SK-N-SH treated with all-trans-retinoic acid at 6 μM for 48 hours (cell line): ENCODE data around the gene FARP1.
A peak's percentile ranks its signal among the peaks of the same experiment; 100 is the strongest.

Experiments
- ATAC-seq: fragments of 200-7000 bp; cut with Tn5 transposase; 3 replicates; pipeline ENCODE4 v1.9.1; 2020; ENCODE audit warnings: mild to moderate bottlenecking, moderate library complexity
- ARNTL ChIP-seq: fragments of 450-650 bp; formaldehyde crosslinking; IDR thresholded peaks from 2 replicates; pipeline ENCODE4 v1.5.0; 2020; ENCODE audit warnings: low read depth, mild to moderate bottlenecking, moderate library complexity, borderline replicate concordance
- BACH2 ChIP-seq: fragments of 250-450 bp; sonication (Bioruptor Pico); IDR thresholded peaks from 2 replicates; pipeline ENCODE4 v1.9.0; 2021; ENCODE audit warnings: mild to moderate bottlenecking, borderline replicate concordance
- CREB5 ChIP-seq: fragments of 250-450 bp; sonication (Bioruptor Pico); IDR thresholded peaks from 2 replicates; pipeline ENCODE4 v1.5.1; 2020; ENCODE audit warnings: low read depth, mild to moderate bottlenecking, moderate library complexity
- CSDC2 ChIP-seq: fragments of 250-450 bp; sonication (Bioruptor Pico); IDR thresholded peaks from 2 replicates; pipeline ENCODE4 v1.5.0; 2020; ENCODE audit warnings: mild to moderate bottlenecking, moderate library complexity
- CSRNP3 ChIP-seq: fragments of 250-450 bp; sonication (Bioruptor Pico); IDR thresholded peaks from 2 replicates; pipeline ENCODE4 v1.5.1; 2021; ENCODE audit warnings: mild to moderate bottlenecking, moderate library complexity
- ESRRG ChIP-seq: fragments of 250-450 bp; sonication (Bioruptor Pico); IDR thresholded peaks from 2 replicates; pipeline ENCODE4 v1.6.1; 2021; ENCODE audit warnings: mild to moderate bottlenecking
- GLIS3 ChIP-seq: fragments of 250-450 bp; sonication (Bioruptor Pico); IDR thresholded peaks from 2 replicates; pipeline ENCODE4 v1.5.0; 2020; ENCODE audit warnings: mild to moderate bottlenecking, moderate library complexity
- ISL1 ChIP-seq: fragments of 250-450 bp; sonication (Bioruptor Pico); IDR thresholded peaks from 2 replicates; pipeline ENCODE4 v2.1.2; 2022; ENCODE audit warnings: mild to moderate bottlenecking, moderate library complexity
- OSR1 ChIP-seq: fragments of 250-450 bp; sonication (Bioruptor Pico); IDR thresholded peaks from 2 replicates; pipeline ENCODE4 v1.8.0; 2022; ENCODE audit warnings: moderate library complexity, mild to moderate bottlenecking, inconsistent platforms
- PATZ1 ChIP-seq: fragments of 250-450 bp; sonication (Bioruptor Pico); IDR thresholded peaks from 2 replicates; pipeline ENCODE4 v1.8.0; 2020; ENCODE audit warnings: mild to moderate bottlenecking, moderate library complexity, borderline replicate concordance
- POU6F1 ChIP-seq: fragments of 250-450 bp; sonication (Bioruptor Pico); IDR thresholded peaks from 2 replicates; pipeline ENCODE4 v1.8.0; 2021; ENCODE audit warnings: low read depth, mild to moderate bottlenecking, moderate library complexity, borderline replicate concordance
- PPARA ChIP-seq: fragments of 250-450 bp; sonication (Bioruptor Pico); IDR thresholded peaks from 2 replicates; pipeline ENCODE4 v1.5.0; 2020; ENCODE audit warnings: mild to moderate bottlenecking, borderline replicate concordance
- RARB ChIP-seq: fragments of 250-450 bp; sonication (Bioruptor Pico); IDR thresholded peaks from 2 replicates; pipeline ENCODE4 v1.8.0; 2021; ENCODE audit warnings: mild to moderate bottlenecking, moderate library complexity
- SNAI2 ChIP-seq: fragments of 250-450 bp; sonication (Bioruptor Pico); IDR thresholded peaks from 2 replicates; pipeline ENCODE4 v1.5.0; 2020; ENCODE audit warnings: mild to moderate bottlenecking, moderate library complexity
- TCF4 ChIP-seq: fragments of 250-450 bp; sonication (Bioruptor Pico); IDR thresholded peaks from 2 replicates; pipeline ENCODE4 v1.8.0; 2021; ENCODE audit warnings: mild to moderate bottlenecking, moderate library complexity, borderline replicate concordance
- TSHZ2 ChIP-seq: fragments of 250-450 bp; sonication (Bioruptor Pico); IDR thresholded peaks from 2 replicates; pipeline ENCODE4 v1.5.0; 2020; ENCODE audit warnings: mild to moderate bottlenecking, moderate library complexity
- ZC3H10 ChIP-seq: fragments of 250-450 bp; sonication (Bioruptor Pico); IDR thresholded peaks from 2 replicates; pipeline ENCODE4 v1.5.1; 2021; ENCODE audit warnings: mild to moderate bottlenecking, moderate library complexity
- ZFP3 ChIP-seq: fragments of 250-450 bp; sonication (Bioruptor Pico); IDR thresholded peaks from 2 replicates; pipeline ENCODE4 v1.5.0; 2020; ENCODE audit warnings: mild to moderate bottlenecking, moderate library complexity
- ZFP30 ChIP-seq: fragments of 450-650 bp; formaldehyde crosslinking; IDR thresholded peaks from 2 replicates; pipeline ENCODE4 v1.5.0; 2022; ENCODE audit warnings: mild to moderate bottlenecking, moderate library complexity
- ZNF70 ChIP-seq: fragments of 450-650 bp; formaldehyde crosslinking; IDR thresholded peaks from 2 replicates; pipeline ENCODE4 v1.5.0; 2020; ENCODE audit warnings: mild to moderate bottlenecking, moderate library complexity
- ZNF8 ChIP-seq: fragments of 450-650 bp; formaldehyde crosslinking; IDR thresholded peaks from 2 replicates; pipeline ENCODE4 v1.5.0; 2020; ENCODE audit warnings: mild to moderate bottlenecking, moderate library complexity

FARP1 gene

GRCh38 chr13:98142380-98143156 is at the start of gene FARP1:
Gene FARP1 (plus strand): TSS chr13:98143094. CDS start chr13:98213243, 70,149 bp downstream.
- ATAC-seq: peak; percentile 86
- TF ChIP-seq SNAI2 (CRISPR knock-in tag) (0 out of 2 replicates have a peak, but pooled peaks have one; percentile 45), TCF4 (CRISPR knock-in tag) (no peak)

GRCh38 chr13:98094678-98095266 is 48.1 kb upstream of the FARP1 start:
- no peak for ATAC-seq
- TF ChIP-seq POU6F1 (CRISPR knock-in tag): no peak
- no peak for TF ChIP-seq BACH2 (CRISPR knock-in tag)
- TF ChIP-seq ISL1: no peak
- no peak for TF ChIP-seq ARNTL (CRISPR knock-in tag)
- TF ChIP-seq GLIS3 (CRISPR knock-in tag): no peak
- TF ChIP-seq TCF4 (CRISPR knock-in tag): no peak
- no peak for TF ChIP-seq ZFP30
- no peak for TF ChIP-seq CSRNP3
- TF ChIP-seq ESRRG (CRISPR knock-in tag): no peak
- no peak for TF ChIP-seq ZNF70 (CRISPR knock-in tag)
- TF ChIP-seq ZFP3 (CRISPR knock-in tag): no peak
- no peak for TF ChIP-seq CREB5 (CRISPR knock-in tag)
- TF ChIP-seq ZNF8 (CRISPR knock-in tag): no peak

GRCh38 chr13:98096059-98096458 is 46.8 kb upstream of the FARP1 start:
- TF ChIP-seq OSR1: no peak
- ATAC-seq: no peak

- ATAC-seq: no peak
- TF ChIP-seq SNAI2 (CRISPR knock-in tag): no peak
- TF ChIP-seq ZFP30: no peak
- TF ChIP-seq PPARA: no peak
- no peak for TF ChIP-seq ZFP3 (CRISPR knock-in tag)
- no peak for TF ChIP-seq CSRNP3
- TF ChIP-seq CSDC2: no peak
- no peak for TF ChIP-seq POU6F1 (CRISPR knock-in tag)
- no peak for TF ChIP-seq ZC3H10 (CRISPR knock-in tag)
- no peak for TF ChIP-seq ISL1
- no peak for TF ChIP-seq ARNTL (CRISPR knock-in tag)
- TF ChIP-seq PATZ1 (CRISPR knock-in tag): no peak
- TF ChIP-seq RARB (CRISPR knock-in tag): no peak
- no peak for TF ChIP-seq TSHZ2 (CRISPR knock-in tag)
- no peak for TF ChIP-seq ESRRG (CRISPR knock-in tag)
- TF ChIP-seq TCF4 (CRISPR knock-in tag): no peak
- no peak for TF ChIP-seq ZNF70 (CRISPR knock-in tag)
These were observed 45.1 kb upstream of the FARP1 start for GRCh38 chr13:98097749-98098148.
